SK-N-SH treated with all-trans-retinoic acid at 6 μM for 48 hours (cell line): ENCODE results near the gene PDE1A.

Experiments
- CSDC2 ChIP-seq: fragments of 250-450 bp; sonication (Bioruptor Pico); IDR thresholded peaks from 2 replicates; pipeline ENCODE4 v1.5.0; 2020; ENCODE audit warnings: mild to moderate bottlenecking, moderate library complexity
- RARB ChIP-seq: fragments of 250-450 bp; sonication (Bioruptor Pico); IDR thresholded peaks from 2 replicates; pipeline ENCODE4 v1.8.0; 2021; ENCODE audit warnings: mild to moderate bottlenecking, moderate library complexity
- ZNF565 ChIP-seq: fragments of 450-650 bp; formaldehyde crosslinking; conservative IDR thresholded peaks from 2 replicates; pipeline ENCODE4 v1.5.0; 2020; ENCODE audit warnings: low read depth, mild to moderate bottlenecking, moderate library complexity

DNA sequence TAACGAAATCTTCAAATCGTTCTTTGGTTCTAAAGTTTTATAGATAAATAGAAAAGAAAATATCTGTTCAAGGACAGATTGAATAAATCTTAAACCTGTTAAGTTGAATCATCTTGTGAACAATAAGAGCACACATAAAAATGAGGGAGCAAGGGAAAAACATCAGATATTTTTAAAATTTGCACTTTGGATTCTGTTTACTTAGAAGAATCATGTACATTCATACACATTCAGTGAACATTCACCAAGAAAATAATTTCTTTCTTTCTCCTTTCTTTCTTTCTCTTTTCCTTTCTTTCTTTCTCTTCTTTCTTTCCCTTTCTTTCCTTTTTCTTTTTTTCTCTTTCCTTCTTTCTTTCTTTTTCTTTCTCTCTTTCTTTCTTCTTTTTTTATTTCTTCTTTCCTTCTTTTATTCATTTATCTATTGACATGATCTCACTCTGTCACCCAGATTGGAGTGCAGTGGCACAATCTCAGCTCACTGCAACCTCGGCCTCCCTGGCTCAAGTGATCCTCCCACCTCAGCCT, 164.9 kb downstream of the PDE1A start:
- no peak for TF ChIP-seq RARB (CRISPR knock-in tag)
- no peak for TF ChIP-seq CSDC2 (CRISPR knock-in tag)
- TF ChIP-seq ZNF565: no peak
